Activated CD4-positive, CD25-positive, alpha-beta regulatory T cell (primary cell): ENCODE measurements around the gene PIK3CB.

ENCODE experiments used
- DNase-seq, 4 experiments: peaks; one replicate each; lab custom pipeline; 2025; lab: John Stamatoyannopoulos, UW

PIK3CB gene

DNA sequence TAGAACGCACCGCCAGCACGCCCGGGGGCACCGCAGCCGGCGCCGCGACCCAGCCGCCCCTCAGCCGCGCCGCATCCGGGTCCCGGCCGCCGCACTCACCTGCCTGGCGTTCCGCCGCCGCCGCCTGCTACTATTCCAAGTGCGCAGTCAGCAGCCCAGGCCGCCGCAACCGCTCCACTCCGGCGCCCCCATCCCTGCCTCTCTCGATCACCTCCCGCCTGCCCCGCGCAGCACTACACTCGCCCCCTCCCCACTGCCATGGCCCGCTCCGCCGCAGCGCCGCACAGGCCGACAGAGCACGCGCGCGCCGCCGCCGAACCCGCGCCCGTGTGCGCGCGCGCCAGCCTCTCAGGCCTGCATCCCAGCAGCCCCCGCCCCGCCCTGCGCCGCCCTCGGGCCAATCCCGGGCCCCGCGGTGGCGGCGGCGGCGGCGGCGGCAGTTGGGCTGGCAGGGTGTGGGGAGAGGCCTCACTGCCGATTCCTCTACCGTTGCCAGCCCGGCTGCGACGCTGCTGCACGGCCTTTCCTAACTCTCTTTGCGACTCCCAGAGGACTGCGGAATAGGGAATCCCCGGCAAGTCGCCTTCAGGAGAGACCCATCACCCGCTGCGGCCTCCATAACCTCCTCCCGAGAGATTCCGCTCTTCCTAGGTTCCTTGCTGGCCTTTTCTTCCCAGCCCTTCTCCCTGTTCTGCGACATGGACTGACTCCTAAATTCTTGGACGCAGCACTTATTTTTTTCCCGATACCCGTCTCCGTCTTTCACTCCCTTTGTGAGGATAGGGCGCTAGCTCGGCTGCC lies at the start of gene PIK3CB:
TSS of gene PIK3CB (minus strand) at position 333 of the 801 bp plus-strand sequence. CDS start 75,585 bp downstream, outside the sequence.
- DNase-seq = peak; percentile 70 to 87 (median 78)

GRCh38 chr3:138881233-138881632 lies 46.5 kb upstream of the PIK3CB start:
- no peak for DNase-seq

GRCh38 chr3:138879541-138880380 lies 45.0 kb upstream of the PIK3CB start:
- no peak for DNase-seq

- DNase-seq = no peak
Measured at GRCh38 chr3:138877226-138877625, 42.5 kb upstream of the PIK3CB start.

DNA sequence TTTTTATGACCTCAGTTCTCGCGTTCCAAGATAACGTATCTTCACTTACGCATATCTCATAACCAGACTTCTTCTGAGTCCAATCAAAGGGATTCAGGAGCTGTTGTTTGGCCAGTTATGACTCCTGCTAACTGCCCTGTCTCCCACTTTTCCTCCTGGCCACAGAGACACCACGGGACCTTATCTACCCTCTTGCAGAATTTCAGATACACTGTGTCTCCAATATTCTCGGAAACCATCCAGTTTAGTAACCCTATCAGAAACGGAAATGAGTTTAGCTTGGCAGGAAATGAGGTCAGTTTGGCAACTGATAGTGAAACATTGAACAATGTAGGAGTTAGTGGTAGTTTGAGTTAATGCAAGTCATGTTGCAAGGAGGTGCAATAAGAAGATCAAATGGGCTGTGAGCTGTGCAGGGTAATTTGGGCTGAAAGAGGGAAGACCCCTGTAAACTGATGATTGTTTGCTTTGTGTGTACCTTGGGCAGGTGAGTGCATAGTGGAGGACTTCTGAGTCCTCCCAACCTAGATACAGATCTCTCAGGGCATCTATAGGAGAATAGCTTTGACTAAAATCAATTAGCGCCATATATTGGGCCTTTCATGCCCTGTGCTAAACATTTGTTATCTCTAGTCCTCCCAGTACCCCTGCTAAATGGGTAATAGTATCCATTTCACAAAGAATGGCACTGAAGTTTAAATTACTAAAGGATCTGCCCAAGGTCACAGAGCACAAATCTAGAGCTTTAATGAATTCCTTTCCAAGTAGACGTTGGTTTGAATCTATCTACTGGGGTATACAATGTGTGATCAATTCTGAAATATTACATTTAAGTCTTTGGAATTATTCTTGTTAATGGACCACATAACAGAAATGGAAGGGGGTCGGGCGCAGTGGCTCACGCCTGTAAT lies 41.3 kb upstream of the PIK3CB start:
- DNase-seq = no peak

- DNase-seq = no peak
Measured at GRCh38 chr3:138875096-138875753, 40.5 kb upstream of the PIK3CB start.

GRCh38 chr3:138873471-138874278 lies 38.9 kb upstream of the PIK3CB start:
- DNase-seq = no peak

DNA sequence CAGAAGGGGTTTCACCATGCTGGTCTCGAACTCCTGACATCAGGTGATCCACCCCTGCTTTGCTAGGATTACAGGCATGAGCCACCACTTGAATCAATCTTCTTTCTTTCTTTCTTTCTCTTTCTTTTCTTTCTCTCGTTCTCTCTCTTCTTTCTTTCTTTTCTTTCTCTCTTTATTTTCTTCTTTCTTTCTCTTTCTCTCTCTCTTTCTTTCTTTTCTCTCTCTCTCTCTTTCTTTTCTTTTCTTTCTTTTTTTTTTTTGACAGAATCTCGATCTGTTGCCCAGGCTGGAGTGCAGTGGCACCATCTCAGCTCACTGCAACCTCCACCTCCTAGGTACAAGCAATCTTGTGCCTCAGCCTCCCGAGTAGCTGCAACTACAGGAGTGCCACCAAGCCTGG lies 37.9 kb upstream of the PIK3CB start:
- no peak for DNase-seq

DNA sequence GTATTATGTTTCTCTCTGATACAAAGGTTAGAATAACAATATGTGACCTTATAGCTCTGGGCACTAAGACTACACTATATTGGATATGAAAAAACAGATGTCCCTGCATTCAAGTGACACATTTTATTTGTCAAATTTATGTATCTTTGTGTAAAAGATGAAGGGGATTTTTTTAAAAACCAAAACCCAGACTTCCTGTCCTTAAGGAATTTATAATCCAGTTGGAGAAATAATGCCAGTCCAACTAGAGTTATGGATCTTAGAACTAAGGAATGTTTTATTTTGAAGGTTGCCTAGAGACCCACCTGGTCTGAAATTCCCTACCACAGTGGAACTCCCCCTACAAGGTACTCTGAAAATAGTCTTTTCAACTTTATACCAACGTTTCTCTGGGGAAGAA lies 33.3 kb upstream of the PIK3CB start:
- no peak for DNase-seq

GRCh38 chr3:138863776-138864113 lies 29.0 kb upstream of the PIK3CB start:
- DNase-seq = no peak

DNA sequence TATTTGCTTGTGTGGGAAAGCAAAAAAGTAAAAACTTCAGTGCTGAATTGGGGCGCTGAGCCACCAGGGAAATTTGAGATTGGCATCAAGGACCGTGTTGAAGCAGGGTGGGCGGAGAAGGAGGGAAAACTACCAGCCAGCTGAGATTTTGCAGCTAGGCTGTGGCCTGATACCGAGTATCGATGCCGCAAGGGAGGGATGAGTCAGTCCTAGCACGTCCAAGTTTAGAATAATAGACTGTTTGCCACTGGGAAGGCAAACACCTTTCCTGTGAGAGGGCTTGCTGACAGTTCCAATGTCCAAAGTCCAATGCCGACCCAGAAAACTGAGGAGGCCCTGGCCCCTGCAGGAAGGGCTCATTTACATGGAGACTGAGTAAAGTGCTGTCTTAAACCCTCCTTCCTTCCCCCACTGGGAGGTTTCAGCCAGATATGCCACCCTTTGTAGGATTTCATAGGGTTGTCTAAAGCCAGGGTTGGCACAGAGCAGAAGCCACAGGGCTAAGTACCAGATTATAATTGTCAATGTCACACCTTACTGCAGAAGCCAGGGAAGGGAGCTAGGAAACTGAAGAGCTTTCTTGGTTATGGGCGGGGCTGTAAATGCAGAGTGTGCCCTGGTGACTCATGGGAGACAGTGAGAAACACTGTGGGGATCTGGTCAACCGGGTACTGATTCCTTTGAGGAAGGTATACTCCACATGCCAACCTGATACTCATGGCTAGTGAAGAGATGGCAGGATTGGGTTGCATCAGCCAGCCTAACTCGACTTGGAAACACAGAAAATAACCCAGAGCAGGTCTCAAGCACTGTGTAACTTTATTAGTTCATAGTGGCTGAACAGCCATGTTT lies 28.4 kb upstream of the PIK3CB start:
- DNase-seq = no peak

- DNase-seq = no peak
Measured at GRCh38 chr3:138862531-138862923, 27.8 kb upstream of the PIK3CB start.

GRCh38 chr3:138861798-138862197 lies 27.1 kb upstream of the PIK3CB start:
- DNase-seq = no peak

DNA sequence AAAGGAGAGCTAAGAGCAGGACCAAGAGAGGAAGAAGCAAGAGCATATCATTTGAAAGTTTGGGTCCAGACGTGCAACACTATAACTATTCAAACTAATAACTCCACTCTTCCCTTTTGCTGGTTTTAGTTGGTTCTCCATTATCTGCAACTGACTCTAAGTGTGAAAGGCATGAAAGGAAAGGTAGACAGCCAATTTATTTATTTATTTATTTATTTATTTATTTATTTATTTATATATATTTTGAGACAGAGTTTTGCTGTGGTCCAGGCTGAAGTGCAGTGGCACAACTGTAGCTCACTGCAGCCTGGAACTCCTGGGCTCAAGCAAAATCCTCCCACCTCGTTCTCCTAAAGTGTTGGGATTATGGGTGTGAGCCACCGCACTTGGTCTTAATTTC lies 22.1 kb upstream of the PIK3CB start:
- DNase-seq = no peak

DNA sequence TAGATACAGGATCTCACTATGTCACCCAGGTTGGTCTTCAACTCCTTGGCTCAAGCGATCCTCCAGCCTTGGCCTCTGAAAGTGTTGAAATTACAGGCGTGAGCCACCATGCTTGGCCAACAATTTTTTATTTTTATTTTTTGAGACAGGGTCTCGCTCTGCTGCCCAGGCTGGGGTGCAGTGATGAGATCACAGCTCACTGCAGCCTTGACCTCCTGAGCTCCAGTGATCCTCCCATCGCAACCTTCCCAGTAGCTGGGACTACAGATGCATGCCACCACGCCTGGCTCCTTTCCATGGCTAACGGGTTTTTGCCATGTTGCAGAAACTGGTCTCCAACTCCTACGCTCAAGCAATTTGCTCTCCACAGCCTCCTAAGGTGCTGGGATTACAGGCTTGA lies 20.2 kb upstream of the PIK3CB start:
- DNase-seq = no peak

DNA sequence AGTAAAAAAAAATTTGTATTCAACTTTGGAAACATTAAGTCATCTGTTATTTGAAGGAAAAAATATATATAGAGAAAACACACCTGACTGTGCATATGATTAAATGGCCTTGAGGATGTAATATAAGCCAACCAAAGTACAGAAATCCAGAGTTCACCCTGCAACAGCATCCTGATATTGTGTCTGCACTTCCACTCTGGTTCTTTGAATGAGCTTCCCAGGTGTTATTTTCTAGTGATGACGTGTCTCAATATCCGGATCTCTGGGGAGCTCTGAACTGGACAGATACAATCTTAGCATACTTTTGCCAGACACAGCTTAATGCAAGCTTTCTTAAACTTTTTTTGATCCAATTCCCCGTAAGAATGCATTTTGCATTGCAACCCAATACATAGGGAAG lies 19.5 kb upstream of the PIK3CB start:
- DNase-seq = no peak

GRCh38 chr3:138850151-138850550 lies 15.4 kb upstream of the PIK3CB start:
- no peak for DNase-seq

GRCh38 chr3:138849222-138849940 lies 14.7 kb upstream of the PIK3CB start:
- no peak for DNase-seq

DNA sequence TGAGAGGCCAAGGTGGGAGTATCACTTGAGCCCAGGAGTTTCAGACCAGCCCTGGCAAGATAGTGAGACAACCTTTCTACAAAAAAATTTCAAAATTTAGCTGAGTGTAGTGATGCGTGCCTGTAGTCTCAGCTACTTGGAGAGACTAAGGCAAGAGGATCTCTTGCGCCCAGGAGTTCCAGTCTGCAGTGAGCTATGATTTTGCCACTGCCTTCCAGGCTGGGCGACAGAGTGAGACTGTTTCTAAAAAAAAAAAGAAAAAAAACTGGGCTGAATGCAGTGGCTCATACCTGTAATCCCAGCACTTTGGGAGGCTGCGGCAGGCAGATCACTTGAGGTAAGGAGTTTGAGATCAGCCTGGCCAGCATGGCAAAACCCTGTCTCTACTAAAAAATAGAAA lies 14.0 kb upstream of the PIK3CB start:
- DNase-seq = no peak
